Right renal pelvis (tissue), 4 donors: ENCODE data around the gene ST3GAL4. TPM values are rescaled to one million over a fixed set of nuclear protein-coding genes. Genes with fewer than 3 reads are reported as not detected.

Experiments
- DNase-seq, 4 donors: peaks; one replicate each; pipeline ENCODE4 v3.0.0-alpha.2; 2013; ENCODE audit warnings: low read depth in 4 of 4, low spot score in 3 of 4, missing footprints in 1 of 4
- polyA plus RNA-seq, 4 donors: library from polyadenylated mRNA; unstranded; fragments of 120-200 nt; gene quantifications; one replicate each; pipeline ENCODE4 v1.2.1, GENCODE V29; 2013; ENCODE audit not compliant: insufficient read length in 4 of 4

Gene ST3GAL4
- polyA plus RNA-seq, 4 donors = 17.1 to 21.9 (median 19.6) TPM

- DNase-seq = no peak
Observed at GRCh38 chr11:126328938-126329643, 26.4 kb upstream of the ST3GAL4 start.

DNA sequence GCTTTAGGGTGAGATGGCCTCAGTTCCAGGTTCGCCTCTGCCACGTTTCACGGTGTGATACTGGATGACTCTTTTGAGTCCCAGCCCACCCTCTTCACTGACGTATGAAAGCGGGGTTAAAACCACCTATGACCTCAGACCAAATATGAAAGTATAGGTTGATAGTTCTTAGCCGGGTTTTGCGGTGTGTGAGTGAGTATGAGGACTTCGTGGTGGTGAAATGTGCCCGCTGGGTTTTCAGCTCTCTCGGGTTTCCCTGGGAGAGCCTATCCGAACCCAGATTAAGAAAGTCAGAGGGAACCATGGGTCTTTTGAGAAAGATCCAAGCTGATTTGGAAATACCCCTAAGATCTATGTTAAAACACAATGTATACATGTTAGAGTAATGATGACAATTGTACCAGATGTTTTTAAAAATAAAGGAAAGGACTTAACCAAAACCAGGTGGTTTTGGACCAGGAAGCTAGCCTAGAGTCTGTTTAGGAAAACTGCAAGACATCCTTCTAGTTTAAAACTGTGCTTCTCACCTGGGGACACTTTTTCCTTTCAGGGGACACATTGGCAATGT is 25.8 kb upstream of the ST3GAL4 start:
- no peak for DNase-seq

GRCh38 chr11:126331286-126331685 is 24.2 kb upstream of the ST3GAL4 start:
- DNase-seq = no peak

- no peak for DNase-seq
Observed at GRCh38 chr11:126332221-126332711, 23.2 kb upstream of the ST3GAL4 start.

- no peak for DNase-seq
Observed at GRCh38 chr11:126333142-126333541, 22.3 kb upstream of the ST3GAL4 start.

- no peak for DNase-seq
Observed at GRCh38 chr11:126334659-126335462, 20.6 kb upstream of the ST3GAL4 start.

- no peak for DNase-seq
Observed at GRCh38 chr11:126335463-126335760, 20.1 kb upstream of the ST3GAL4 start.

DNA sequence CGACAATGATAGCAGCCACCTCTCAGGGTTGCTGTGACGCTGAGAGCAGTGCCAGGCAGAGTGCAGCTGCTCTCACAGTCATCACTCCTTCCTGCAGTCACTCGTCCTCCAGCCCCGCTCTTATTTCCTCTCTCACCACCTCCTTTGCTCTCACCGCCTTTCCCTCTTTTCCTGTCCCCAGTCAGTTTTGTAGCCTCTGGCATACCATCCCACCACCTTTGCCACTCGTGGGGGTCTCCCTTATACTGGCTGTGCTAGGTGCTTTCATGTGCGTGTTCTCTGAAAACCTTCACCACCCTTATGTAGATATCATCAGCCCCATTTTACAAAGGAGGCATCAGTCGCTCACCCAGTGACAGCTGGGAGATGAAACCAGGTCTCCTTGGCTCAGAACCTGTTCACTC is 19.3 kb upstream of the ST3GAL4 start:
- DNase-seq = no peak

- DNase-seq = no peak
Observed at GRCh38 chr11:126336671-126337101, 18.8 kb upstream of the ST3GAL4 start.

DNA sequence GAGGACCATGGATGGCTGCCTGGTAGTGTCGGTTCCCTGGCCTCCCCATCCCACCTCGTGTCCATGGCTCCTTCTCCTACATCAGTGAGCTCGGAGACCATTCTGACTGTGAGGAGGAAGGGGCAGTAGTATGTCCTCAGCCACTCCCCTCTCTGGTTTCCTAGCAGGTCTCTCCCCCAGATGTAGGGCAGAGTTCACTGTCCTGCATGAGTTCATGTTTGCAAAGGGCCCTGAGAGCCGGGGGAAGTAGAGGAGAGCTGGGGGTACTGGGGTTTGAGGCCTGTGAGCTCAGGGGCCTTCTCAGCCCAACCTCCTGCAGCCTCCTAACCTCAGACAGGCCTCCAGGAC is 18.4 kb upstream of the ST3GAL4 start:
- DNase-seq = no peak

- DNase-seq = no peak
Observed at GRCh38 chr11:126337474-126338241, 17.8 kb upstream of the ST3GAL4 start.

DNA sequence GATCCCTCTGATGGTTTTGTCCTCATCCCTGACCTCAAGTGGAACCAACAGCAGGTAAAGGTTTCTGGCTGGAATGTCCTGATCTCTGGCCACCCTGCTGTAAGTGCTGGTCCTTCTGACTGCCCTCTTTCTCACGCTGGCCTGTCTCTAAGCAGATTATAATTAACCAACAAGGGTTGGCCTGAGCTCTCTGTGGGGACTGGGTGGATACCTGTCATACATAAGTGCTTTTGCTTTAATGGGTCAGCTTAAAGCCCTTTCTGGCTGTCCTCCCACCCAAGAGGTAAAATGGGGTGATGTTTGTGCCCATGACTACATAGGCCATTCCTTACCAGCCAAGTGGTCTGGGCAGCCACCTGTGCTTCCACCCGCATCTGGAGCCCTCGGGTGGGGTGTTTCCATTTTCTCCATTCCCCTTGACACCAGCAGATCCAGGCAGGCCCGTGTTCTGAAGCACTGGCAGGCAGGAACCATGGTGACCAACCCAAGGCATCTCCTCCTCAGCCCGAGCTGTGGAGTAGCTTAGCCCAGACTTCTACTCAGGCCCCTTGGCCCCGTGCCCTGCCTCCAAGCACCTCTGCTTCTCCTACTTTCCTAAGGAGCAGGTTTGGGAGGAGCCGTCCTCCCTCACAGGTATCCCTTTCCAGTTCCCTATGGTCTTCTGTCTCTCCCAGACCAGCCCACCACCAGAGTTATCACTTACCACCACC is 17.0 kb upstream of the ST3GAL4 start:
- no peak for DNase-seq

GRCh38 chr11:126339073-126339862 is 16.2 kb upstream of the ST3GAL4 start:
- DNase-seq = no peak

- no peak for DNase-seq
Observed at GRCh38 chr11:126339863-126340434, 15.5 kb upstream of the ST3GAL4 start.

- DNase-seq = no peak
Observed at GRCh38 chr11:126340960-126341606, 14.4 kb upstream of the ST3GAL4 start.

DNA sequence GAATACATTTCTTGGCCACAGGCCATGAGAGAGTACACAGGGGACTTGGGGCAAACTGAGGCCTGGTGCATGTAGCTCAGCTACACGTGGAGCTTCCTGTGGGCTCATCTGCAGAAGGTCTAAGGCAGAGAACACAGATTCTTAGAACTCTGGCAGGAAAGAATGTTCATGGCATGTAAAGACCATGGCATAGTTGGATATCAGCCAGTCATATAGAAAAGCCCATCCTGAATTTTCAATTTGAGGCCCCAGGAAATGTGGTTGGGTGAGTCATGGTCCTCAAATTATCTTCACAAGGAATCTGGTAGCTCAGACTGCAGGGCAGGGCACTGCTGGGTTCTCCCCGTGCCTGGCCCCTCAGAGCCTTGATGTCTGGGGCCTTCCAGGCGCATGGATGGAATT is 13.7 kb upstream of the ST3GAL4 start:
- no peak for DNase-seq

GRCh38 chr11:126343051-126343450 is 12.4 kb upstream of the ST3GAL4 start:
- no peak for DNase-seq

DNA sequence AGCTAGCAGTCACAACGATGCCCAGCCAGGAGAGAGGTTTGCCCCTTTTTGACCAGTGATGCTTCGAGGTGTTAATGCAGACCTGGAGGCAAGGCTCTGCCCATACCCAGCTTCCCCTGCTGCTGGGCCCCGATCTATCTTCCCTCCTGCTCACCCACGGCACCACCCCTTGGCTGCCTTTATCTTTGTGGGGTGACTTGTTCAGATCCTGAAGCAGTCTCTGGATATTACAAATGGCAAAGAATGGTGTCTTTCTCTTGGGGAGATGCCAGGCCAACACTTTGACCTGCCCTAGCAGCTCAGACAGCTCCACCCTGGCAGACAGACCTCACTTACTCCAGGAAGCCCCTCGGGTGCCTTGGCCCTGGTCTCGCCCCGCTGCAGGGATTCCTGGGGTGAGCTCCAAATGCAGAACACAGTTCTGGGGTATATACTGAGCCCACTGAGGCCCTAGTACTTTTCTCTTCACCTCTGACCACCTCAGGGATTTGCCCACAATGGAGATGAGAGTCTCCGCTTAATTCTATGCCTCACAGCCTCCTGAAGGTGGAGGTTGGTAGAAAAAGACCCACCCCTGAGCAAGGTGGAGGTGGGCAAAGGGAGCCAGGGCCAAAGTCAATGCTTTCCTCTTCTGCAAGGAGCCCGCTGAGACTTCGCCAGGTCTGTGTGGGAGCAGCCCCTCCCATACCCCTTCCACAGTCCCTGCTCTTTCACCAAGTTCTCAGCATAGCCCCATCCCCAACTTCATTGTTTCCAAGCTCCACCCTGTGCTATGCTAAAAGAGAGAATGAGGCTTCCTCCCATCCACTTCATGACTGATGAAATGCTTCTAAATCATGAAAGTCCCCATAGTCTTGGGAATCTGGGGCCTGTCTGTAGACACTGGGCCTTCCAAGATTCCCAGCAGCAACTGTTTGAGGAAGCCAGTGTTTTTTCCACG is 11.1 kb upstream of the ST3GAL4 start:
- DNase-seq = no peak
